Subcutaneous adipose tissue (tissue), 4 donors: ENCODE data around the gene DEPDC1B. TPM values are rescaled to one million over a fixed set of nuclear protein-coding genes. Genes with fewer than 3 reads are reported as not detected.

Experiments
- total RNA-seq, 4 donors: library from RNA; depleted of rRNA; stranded (reverse); fragments of >200 nt; gene quantifications; one replicate each; pipeline ENCODE4 v1.1.0, GENCODE V29; 2016
- TF ChIP-seq, protein P1 (sequence below): fragments of 450-650 bp; IDR thresholded peaks from one replicate; pipeline ENCODE4 v1.5.1; 2016; ENCODE audit warnings: low read depth, mild to moderate bottlenecking, control low read depth, antibody characterized with exemption, moderate library complexity

The DEPDC1B gene
- total RNA-seq, 4 donors from 2014 or later = 0.75 to 1.8 (median 0.91) TPM

DNA sequence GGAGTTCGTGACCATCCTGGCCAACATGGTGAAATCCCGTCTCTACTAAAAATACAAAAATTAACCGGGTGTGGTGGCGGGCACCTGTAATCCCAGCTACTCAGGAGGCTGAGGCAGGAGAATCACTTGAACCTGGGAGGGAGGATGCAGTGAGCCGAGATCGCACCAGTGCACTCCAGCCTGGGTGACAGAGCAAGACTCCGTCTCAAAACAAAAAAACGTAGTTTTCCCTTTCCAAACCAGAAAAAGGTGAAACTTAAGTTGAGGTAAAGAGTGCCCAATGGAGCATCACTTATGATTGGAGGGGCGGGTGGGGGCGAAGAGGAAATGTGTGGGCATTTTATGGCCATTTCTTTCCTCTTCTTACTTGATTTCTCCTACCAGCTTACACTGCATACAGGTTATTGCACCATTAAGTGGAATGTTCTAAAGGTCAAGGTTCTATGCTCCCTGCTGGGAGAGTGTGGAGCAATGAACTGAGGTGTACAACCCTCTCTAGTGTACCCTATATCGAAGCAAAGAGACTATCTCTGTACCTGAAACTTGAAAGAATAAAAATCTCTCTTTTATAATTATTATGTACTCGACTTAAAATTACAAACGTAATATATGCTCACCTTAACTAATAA lies 136.2 kb downstream of the DEPDC1B start:
- TF ChIP-seq, protein P1, sequence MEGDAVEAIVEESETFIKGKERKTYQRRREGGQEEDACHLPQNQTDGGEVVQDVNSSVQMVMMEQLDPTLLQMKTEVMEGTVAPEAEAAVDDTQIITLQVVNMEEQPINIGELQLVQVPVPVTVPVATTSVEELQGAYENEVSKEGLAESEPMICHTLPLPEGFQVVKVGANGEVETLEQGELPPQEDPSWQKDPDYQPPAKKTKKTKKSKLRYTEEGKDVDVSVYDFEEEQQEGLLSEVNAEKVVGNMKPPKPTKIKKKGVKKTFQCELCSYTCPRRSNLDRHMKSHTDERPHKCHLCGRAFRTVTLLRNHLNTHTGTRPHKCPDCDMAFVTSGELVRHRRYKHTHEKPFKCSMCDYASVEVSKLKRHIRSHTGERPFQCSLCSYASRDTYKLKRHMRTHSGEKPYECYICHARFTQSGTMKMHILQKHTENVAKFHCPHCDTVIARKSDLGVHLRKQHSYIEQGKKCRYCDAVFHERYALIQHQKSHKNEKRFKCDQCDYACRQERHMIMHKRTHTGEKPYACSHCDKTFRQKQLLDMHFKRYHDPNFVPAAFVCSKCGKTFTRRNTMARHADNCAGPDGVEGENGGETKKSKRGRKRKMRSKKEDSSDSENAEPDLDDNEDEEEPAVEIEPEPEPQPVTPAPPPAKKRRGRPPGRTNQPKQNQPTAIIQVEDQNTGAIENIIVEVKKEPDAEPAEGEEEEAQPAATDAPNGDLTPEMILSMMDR = no peak

DNA sequence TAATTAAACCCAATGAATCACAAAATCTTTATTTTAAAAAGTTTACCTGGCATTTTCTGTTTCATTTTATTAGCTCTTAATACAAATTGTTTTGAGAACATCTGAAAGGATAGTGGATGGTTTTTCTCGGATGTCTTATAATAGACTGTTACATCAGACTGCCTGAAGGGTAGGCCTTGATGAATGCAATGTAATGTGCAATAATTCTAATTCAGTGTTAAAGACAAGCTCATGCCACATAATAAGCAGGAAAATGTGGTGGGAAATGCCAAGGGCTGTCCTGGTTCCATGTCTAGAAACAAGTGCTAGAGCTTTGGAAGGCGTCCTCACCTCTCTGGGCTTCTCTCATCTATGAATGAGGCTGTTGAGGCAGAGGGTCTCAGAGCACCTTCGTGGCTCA lies 148.1 kb downstream of the DEPDC1B start:
- TF ChIP-seq, protein P1 = no peak

DNA sequence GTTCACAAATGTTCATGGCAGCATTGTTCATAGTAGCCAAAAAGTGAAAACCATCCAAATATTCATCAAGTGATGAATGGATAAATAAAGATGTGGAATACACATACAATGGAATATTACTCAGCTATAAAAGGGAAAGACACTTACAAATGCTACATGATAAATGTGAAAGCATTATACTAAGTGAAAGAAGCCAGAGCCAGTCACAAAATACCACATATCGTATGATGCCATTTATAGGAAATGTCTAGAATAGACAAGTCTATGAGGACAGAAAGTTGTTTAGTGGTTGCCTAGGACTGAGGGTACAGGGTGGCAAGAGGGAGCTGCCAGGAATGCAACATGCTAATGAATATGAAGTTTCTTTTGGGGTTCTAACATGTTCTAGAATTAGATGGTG lies 148.7 kb downstream of the DEPDC1B start:
- TF ChIP-seq, protein P1 = no peak

DNA sequence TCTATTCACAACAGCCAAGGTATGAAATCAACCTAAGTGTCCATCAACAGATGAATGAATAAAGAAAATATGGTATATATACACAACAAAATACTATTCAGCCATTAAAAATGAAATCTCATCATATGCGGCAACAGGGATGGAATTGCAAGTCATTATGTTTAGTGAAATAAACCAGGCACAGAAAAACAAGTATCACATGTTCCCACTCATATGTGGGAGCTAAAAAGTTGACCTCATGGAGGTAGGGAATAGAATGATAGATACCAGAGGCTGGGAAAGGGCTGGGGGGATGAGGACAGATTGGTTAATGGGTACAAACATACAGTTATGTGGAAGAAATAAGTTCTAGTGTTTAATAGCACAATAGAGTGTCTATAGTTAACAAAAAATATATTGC lies 149.7 kb downstream of the DEPDC1B start:
- TF ChIP-seq, protein P1 = no peak

DNA sequence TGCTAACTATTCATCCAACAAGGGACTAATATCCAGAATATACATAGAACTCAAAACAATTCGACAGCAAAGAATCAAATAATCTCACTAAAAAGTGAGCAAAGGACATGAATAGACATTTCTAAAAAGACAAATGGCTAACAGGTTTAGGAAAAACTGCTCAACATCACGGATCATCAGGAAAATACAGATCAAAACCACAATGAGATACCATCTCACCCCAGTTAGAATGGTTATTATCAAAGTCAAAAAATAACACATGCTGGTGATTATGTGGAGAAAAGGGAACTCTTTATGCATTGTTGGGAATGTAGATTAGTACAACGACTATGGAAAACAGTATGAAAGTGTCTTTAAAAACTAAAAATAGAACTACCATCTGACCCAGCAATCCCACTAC lies 150.1 kb downstream of the DEPDC1B start:
- TF ChIP-seq, protein P1 = no peak

Other genes with a start within 250 kb of the DEPDC1B start
- gene ELOVL7, start 144.1 kb upstream of the DEPDC1B start, total RNA-seq = 10 to 100 TPM in 3 of 4 donors, 1 to 10 TPM in 1; 3.4 to 14.1 (median 12.0) TPM
- 10 to 100 TPM; 11.3 to 19.4 (median 18.5) TPM for gene ERCC8, start 244.9 kb upstream of the DEPDC1B start, total RNA-seq
- gene NDUFAF2, start 245.0 kb upstream of the DEPDC1B start, total RNA-seq = 10 to 100 TPM; 24.0 to 40.1 (median 25.8) TPM